HEK293T (cell line): ENCODE measurements around the gene MME.

Source experiments
- CTCF ChIA-PET: fragments of 350-600 bp; formaldehyde crosslinking; extraction: SDS; loops from one replicate; lab custom pipeline; 2021; ENCODE audit warnings: antibody characterized with exemption, inconsistent platforms; lab: Yijun Ruan, JAX
- POLR2A ChIA-PET: fragments of 350-600 bp; formaldehyde crosslinking; extraction: SDS; loops from one replicate; lab custom pipeline; 2020; ENCODE audit warnings: antibody characterized with exemption, inconsistent platforms; lab: Yijun Ruan, JAX
- DNase-seq: peaks from one replicate; pipeline ENCODE4 v3.0.0; 2012; ENCODE audit warnings: mixed read lengths; ENCODE audit errors: extremely low spot score
- ARNT ChIP-seq: fragments of 450-650 bp; IDR thresholded peaks from 2 replicates; pipeline ENCODE4 v1.6.1; 2017; ENCODE audit warnings: mild to moderate bottlenecking
- BHLHE40 ChIP-seq: fragments of 450-650 bp; IDR thresholded peaks from 2 replicates; pipeline ENCODE4 v1.6.1; 2016; ENCODE audit warnings: mild to moderate bottlenecking, moderate library complexity, borderline replicate concordance
- CTBP1 ChIP-seq: fragments of 450-650 bp; IDR thresholded peaks from 2 replicates; pipeline ENCODE4 v1.6.1; 2016; ENCODE audit warnings: borderline replicate concordance
- ELF4 ChIP-seq: fragments of 450-650 bp; IDR thresholded peaks from 2 replicates; pipeline ENCODE4 v1.6.1; 2017; ENCODE audit warnings: antibody characterized with exemption
- FOXA1 ChIP-seq: fragments of 450-650 bp; IDR thresholded peaks from 2 replicates; pipeline ENCODE4 v1.6.1; 2016; ENCODE audit warnings: mild to moderate bottlenecking
- FOXK2 ChIP-seq: fragments of 450-650 bp; IDR thresholded peaks from 2 replicates; pipeline ENCODE4 v1.6.1; 2016; ENCODE audit warnings: mild to moderate bottlenecking
- FOXM1 ChIP-seq: fragments of 450-650 bp; IDR thresholded peaks from 2 replicates; pipeline ENCODE4 v1.6.1; 2017; ENCODE audit warnings: mild to moderate bottlenecking, borderline replicate concordance
- HDGF ChIP-seq: fragments of 450-650 bp; IDR thresholded peaks from 2 replicates; pipeline ENCODE4 v1.6.1; 2017; ENCODE audit warnings: antibody characterized with exemption, borderline replicate concordance
- L3MBTL2 ChIP-seq: fragments of 450-650 bp; conservative IDR thresholded peaks from 2 replicates; pipeline ENCODE4 v1.6.1; 2016; ENCODE audit warnings: mild to moderate bottlenecking
- LEF1 ChIP-seq: fragments of 450-650 bp; IDR thresholded peaks from 2 replicates; pipeline ENCODE4 v1.6.1; 2017; ENCODE audit warnings: mild to moderate bottlenecking, borderline replicate concordance
- NFRKB ChIP-seq: fragments of 450-650 bp; IDR thresholded peaks from 2 replicates; pipeline ENCODE4 v1.6.1; 2016; ENCODE audit warnings: mild to moderate bottlenecking, moderate library complexity
- SP1 ChIP-seq: fragments of 450-650 bp; IDR thresholded peaks from 2 replicates; pipeline ENCODE4 v1.6.1; 2017
- SUZ12 ChIP-seq: fragments of 450-650 bp; IDR thresholded peaks from 2 replicates; pipeline ENCODE4 v1.6.1; 2016; ENCODE audit warnings: mild to moderate bottlenecking
- TARDBP ChIP-seq: fragments of 450-650 bp; IDR thresholded peaks from 2 replicates; pipeline ENCODE4 v1.6.1; 2016
- ZNF384 ChIP-seq: fragments of 450-650 bp; IDR thresholded peaks from 2 replicates; pipeline ENCODE4 v1.6.1; 2016
- TF ChIP-seq, protein P1 (sequence below): fragments of 450-650 bp; IDR thresholded peaks from 2 replicates; pipeline ENCODE4 v1.6.1; 2016

The MME gene

GRCh38 chr3:155190691-155191090 lies 110.6 kb downstream of the MME start:
- POLR2A ChIA-PET = no interaction called here
- no peak for TF ChIP-seq BHLHE40
- TF ChIP-seq TARDBP = no peak
- no peak for TF ChIP-seq ZNF384
- DNase-seq = no peak
- CTCF ChIA-PET = no interaction called here

- no peak for DNase-seq
- ChIA-PET CTCF (no interaction called here), POLR2A (no interaction called here)
- TF ChIP-seq NFRKB (no peak), BHLHE40 (no peak), ZNF384 (no peak), FOXM1 (no peak), ARNT (no peak), HDGF (no peak), ELF4 (no peak), SP1 (no peak), FOXK2 (no peak), TARDBP (no peak)
Observed at GRCh38 chr3:155192957-155193746, 113.0 kb downstream of the MME start.

DNA sequence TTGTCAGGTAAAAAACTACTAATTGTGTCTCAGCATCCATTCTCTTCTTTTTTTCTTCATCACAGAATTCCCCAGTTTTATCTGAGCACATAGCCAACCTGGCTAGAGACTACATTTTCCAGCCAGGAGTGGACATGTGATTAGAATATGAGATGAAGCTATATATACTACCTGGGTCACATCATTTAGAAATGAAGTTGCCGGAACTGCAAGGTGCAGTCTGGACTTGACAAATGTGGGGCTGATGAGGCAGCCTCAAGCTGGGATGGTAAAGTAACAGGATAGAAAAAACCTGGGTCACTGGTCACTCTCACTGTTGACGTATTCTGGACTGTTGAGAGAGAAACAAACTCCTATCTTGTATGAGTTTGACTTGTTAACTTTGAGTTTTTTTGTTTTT lies 113.7 kb downstream of the MME start:
- TF ChIP-seq FOXA1 (no peak), BHLHE40 (no peak), HDGF (no peak), CTBP1 (no peak), L3MBTL2 (no peak), SP1 (no peak), ZNF384 (no peak), ELF4 (no peak), FOXK2 (no peak), LEF1 (no peak), TARDBP (no peak), NFRKB (no peak), SUZ12 (no peak)
- TF ChIP-seq, protein P1, sequence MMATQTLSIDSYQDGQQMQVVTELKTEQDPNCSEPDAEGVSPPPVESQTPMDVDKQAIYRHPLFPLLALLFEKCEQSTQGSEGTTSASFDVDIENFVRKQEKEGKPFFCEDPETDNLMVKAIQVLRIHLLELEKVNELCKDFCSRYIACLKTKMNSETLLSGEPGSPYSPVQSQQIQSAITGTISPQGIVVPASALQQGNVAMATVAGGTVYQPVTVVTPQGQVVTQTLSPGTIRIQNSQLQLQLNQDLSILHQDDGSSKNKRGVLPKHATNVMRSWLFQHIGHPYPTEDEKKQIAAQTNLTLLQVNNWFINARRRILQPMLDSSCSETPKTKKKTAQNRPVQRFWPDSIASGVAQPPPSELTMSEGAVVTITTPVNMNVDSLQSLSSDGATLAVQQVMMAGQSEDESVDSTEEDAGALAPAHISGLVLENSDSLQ = no peak
- POLR2A ChIA-PET = no interaction called here
- CTCF ChIA-PET = no interaction called here
- no peak for DNase-seq

- POLR2A ChIA-PET = no interaction called here
- TF ChIP-seq NFRKB (no peak), HDGF (no peak), CTBP1 (no peak), SP1 (no peak), LEF1 (no peak), L3MBTL2 (no peak), SUZ12 (no peak), ELF4 (no peak), FOXA1 (no peak), FOXM1 (no peak), ARNT (no peak), BHLHE40 (no peak), ZNF384 (no peak), TARDBP (no peak), FOXK2 (no peak)
- TF ChIP-seq, protein P1 = no peak
- DNase-seq = no peak
- CTCF ChIA-PET = no interaction called here
Observed at GRCh38 chr3:155194973-155195957, 115.1 kb downstream of the MME start.

DNA sequence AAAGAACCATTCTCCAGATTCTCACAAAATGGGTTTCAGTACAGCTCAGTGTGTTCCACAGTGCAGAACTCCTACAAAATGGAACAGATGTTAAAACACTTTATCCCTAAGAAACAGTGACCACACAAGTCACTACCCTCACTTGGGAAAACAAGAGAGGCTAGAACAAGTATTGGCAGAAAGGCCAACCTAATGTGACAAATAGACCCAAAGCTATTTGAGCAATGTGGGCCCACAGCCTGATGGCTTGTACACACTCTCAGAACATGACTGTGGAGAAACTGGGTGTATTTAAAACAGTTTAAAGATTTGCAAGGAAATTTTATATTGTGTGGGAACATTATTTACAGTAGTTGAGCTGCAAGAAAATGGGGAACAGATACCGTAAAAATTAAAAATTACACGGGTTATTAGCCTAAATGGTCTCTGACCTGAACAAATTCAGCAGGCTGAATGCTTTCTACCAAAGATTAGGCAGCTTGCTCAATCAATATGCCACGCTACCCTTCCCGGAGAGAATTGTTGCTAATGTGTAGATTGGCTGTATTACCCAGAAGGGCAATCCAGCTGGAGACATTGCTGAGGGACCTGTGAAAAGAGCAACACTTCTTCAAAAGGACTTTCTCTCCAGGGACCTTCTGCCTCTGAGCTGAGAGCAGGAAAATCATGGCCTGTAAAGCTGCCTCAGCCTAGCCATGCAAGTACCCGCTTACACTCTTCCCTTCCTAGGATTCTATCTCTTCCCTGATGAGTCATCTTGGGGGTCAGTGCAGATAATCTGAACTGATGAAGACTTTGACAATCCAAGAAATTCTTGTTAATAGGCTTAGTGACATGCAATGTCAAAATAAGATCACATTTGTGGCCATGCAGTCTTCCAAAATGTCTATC lies 116.3 kb downstream of the MME start:
- CTCF ChIA-PET = no interaction called here
- TF ChIP-seq CTBP1 = no peak
- POLR2A ChIA-PET = interaction anchor here (0.6 to 0.7 kb wide), 2 partner anchors 91 to 659 kb away, joined by 3 to 4 read pairs; no protein-coding TSS in a partner anchor
- no peak for DNase-seq

DNA sequence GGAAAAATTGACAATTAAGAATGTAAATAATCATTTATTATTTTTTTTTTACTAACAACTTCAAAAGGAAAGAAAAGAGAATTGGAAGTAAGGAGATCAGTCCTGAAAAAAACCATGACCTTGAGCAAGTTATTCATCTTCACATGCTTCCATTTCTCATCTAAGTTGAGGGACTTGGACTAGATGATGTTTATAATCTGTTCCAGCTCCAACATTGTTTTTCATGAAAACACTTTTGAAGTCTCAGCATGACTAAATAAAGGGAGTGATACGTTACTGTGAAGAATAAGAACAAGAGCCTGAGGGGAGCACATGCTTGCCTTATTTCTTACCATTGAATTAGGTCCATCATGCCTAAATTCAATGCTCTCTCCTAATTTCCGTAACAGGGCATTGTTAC lies 117.7 kb downstream of the MME start:
- no peak for TF ChIP-seq ARNT
- no peak for TF ChIP-seq FOXA1
- TF ChIP-seq SUZ12 = no peak
- no peak for TF ChIP-seq LEF1
- no peak for TF ChIP-seq ELF4
- TF ChIP-seq TARDBP = no peak
- TF ChIP-seq, protein P1 = no peak
- no peak for TF ChIP-seq SP1
- no peak for TF ChIP-seq FOXK2
- TF ChIP-seq HDGF = no peak
- no peak for TF ChIP-seq L3MBTL2
- no peak for TF ChIP-seq NFRKB
- TF ChIP-seq ZNF384 = no peak
- TF ChIP-seq FOXM1 = no peak
- no peak for TF ChIP-seq BHLHE40
- TF ChIP-seq CTBP1 = no peak
- POLR2A ChIA-PET = no interaction called here
- DNase-seq = no peak
- CTCF ChIA-PET = interaction anchor here (0.6 to 0.7 kb wide), 2 partner anchors 117 to 335 kb away, joined by 3 read pairs; no protein-coding TSS in a partner anchor
